Forelimb muscle (tissue), 1 donor: ENCODE data around the gene CCDC169. TPM values are rescaled to one million over a fixed set of nuclear protein-coding genes. Genes with fewer than 3 reads are reported as not detected.
"Not testable (repeated sequence)": the region's sequence is repeated elsewhere in the genome, so short reads cannot be mapped to it uniquely, and the experiment has no call there.

Experiments used
- DNase-seq: peaks from one replicate; pipeline ENCODE4 v3.0.0-alpha.2; 2013; ENCODE audit warnings: low read depth
- polyA plus RNA-seq: library from polyadenylated mRNA; unstranded; fragments of 120-200 nt; gene quantifications from one replicate; pipeline ENCODE4 v1.2.1, GENCODE V29; 2013; ENCODE audit not compliant: insufficient read length

Gene CCDC169
- polyA plus RNA-seq, 1 donor: 2.6 TPM

- no peak for DNase-seq
Measured at GRCh38 chr13:36313047-36313969, 15.7 kb upstream of the CCDC169 start.

GRCh38 chr13:36310417-36311108 is 12.9 kb upstream of the CCDC169 start:
- DNase-seq: no peak

GRCh38 chr13:36302289-36302688 is 4.7 kb upstream of the CCDC169 start:
- DNase-seq: no peak

GRCh38 chr13:36299469-36299868 is 1.9 kb upstream of the CCDC169 start:
- DNase-seq: not testable (repeated sequence)

- DNase-seq: no peak
Measured at GRCh38 chr13:36298535-36299068, 988 bp upstream of the CCDC169 start.

- DNase-seq: no peak
Measured at GRCh38 chr13:36294096-36294495, 3.5 kb downstream of the CCDC169 start.

DNA sequence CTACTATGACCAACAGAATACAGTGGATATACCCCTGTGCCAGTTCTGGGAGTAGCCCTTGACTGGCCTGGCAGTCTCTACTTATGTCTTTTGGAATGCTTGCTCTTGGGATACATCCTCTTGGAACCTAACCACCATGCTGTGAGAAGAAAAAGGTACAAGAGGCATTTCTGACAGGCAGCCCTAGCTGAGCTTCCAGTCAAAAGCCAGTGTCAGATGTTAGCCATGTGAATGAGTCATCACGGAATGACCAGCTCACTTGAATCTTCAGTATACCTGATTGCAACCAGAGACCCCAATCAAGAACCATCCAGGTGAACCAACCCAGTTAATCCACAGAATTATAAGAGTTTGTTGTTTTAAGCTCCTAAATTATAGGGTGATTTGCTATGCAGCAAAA is 4.1 kb downstream of the CCDC169 start:
- no peak for DNase-seq

- DNase-seq: no peak
Measured at GRCh38 chr13:36288794-36289391, 8.7 kb downstream of the CCDC169 start.

- DNase-seq: no peak
Measured at GRCh38 chr13:36286006-36286405, 11.6 kb downstream of the CCDC169 start.

DNA sequence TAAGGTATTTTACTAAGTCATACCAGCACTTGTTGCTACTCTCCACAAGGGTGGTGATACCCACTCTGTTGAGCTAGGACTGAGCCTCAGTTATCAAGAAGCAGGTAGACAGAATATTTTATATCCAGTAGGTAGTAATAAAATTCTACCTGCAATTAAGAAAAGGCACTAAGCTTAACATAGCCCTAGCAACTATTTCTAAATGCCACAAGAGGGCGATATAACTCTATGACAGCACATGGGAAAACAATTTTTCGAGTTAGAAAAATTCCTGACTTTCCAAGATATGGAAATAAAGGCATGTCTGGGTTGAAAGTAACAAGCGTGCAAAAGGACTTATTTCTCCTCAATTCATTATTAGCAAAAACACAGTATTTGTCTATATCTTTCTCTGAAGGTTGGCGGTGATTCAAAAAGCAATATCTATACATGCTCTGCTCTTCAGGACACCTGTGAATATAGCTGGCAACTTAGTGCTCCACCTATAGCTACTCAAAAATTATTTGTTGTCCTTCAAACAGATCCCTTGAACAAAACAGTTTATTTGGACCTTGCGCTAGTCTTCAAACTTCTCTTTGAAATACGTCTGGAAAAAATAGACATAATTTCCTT is 14.7 kb downstream of the CCDC169 start:
- DNase-seq: peak; percentile 41

GRCh38 chr13:36275190-36276002 is 22.2 kb downstream of the CCDC169 start:
- peak; percentile 60 for DNase-seq

- no peak for DNase-seq
Measured at GRCh38 chr13:36273431-36273830, 24.2 kb downstream of the CCDC169 start.

GRCh38 chr13:36261976-36262375 is 35.6 kb downstream of the CCDC169 start:
- no peak for DNase-seq

GRCh38 chr13:36261011-36261410 is 36.6 kb downstream of the CCDC169 start:
- no peak for DNase-seq

- DNase-seq: no peak
Measured at GRCh38 chr13:36259361-36260137, 38.1 kb downstream of the CCDC169 start.

GRCh38 chr13:36258831-36259230 is 38.8 kb downstream of the CCDC169 start:
- DNase-seq: no peak

- DNase-seq: no peak
Measured at GRCh38 chr13:36251526-36251925, 46.1 kb downstream of the CCDC169 start.

DNA sequence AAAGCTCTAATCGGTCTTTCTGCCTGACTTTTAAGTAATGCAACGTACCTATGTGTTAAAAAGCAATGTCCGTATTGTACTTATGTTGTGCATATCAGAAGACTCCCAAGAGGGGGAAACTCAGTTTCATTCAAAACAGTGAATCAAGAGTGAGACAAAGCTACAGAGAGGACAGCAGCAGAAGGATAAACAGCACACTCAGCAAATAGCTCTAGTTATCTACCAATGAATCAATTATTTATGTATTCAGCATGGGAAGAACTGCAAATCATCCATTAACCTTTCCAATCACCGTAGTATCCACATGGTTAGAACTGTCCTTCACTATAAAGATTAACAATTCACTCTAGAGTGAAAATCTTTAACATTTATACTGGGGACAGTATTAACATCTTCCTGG is 46.6 kb downstream of the CCDC169 start:
- no peak for DNase-seq

- DNase-seq: no peak
Measured at GRCh38 chr13:36248700-36249099, 48.9 kb downstream of the CCDC169 start.

DNA sequence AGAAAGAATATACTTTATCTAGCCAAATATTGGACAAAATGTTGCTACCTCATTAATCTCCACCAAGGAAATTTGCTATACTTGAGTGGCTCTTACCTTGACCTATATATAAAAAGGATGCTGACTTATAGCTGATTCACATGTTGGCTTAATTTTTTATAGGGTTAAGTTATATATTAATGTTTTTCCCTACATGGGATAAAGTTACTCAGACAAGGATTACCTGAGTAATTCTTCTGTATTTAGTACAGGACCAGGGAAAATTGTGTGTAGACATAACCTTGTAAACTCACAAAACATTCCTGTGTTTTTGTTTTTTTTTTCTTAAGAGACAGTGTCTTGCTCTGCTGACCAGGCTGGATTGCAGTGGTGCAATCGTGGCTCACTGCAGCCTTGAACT is 52.6 kb downstream of the CCDC169 start:
- no peak for DNase-seq
